ENCODE data around the gene ELP4. TPM values are rescaled to one million over a fixed set of nuclear protein-coding genes. Genes with fewer than 3 reads are reported as not detected.

ELP4 gene
- total RNA-seq, 1 experiment from 2014 or later, result 15.2 TPM

GRCh38 chr11:31487848-31488247, 21.7 kb upstream of the ELP4 start:
- H3K18ac ChIP-seq (ENCODE audit: insufficient read length, low read depth, low read length), result no peak overlapping the region
- H4K8ac ChIP-seq (replicated peaks; ENCODE audit: insufficient read length, low read depth, low read length), result no peak overlapping the region
- H3K14ac ChIP-seq (ENCODE audit: insufficient read depth, low read length), result no peak overlapping the region
- no peaks in the 10 kb centered on the region for H3K27me3 ChIP-seq (ENCODE audit: insufficient read depth, low read length)
- no peaks in the 10 kb centered on the region for H3K79me1 ChIP-seq (ENCODE audit: insufficient read depth, low read depth, low read length, poor library complexity, severe bottlenecking)
- H3K27me3 Mint-ChIP-seq (ENCODE audit: low read depth), result no peaks in the 10 kb centered on the region
- H2BK12ac ChIP-seq (ENCODE audit: insufficient read length, low read depth, low read length), result no peak overlapping the region
- no peak overlapping the region for H4K5ac ChIP-seq (ENCODE audit: insufficient read length, low read depth, low read length)
- no peak overlapping the region for H3K4ac ChIP-seq (ENCODE audit: low read depth, low read length)
- H2BK5ac ChIP-seq (ENCODE audit: insufficient read length, low read length), result no peak overlapping the region
- no peak overlapping the region for H3K56ac ChIP-seq (ENCODE audit: insufficient read length, low read depth, low read length)
- H2BK20ac ChIP-seq (ENCODE audit: low read depth, low read length, poor library complexity, severe bottlenecking), result no peak overlapping the region
- WGBS (ENCODE audit: extremely low coverage, insufficient read length, low lambda C conversion rate), result no CpG with 5 or more reads among the region's 1 CpG
- no peak overlapping the region for H3K4me3 Mint-ChIP-seq
- H3K79me2 ChIP-seq (ENCODE audit: insufficient read depth, low read length), result no peaks in the 10 kb centered on the region; the same call in 1 of the 2 replicates
- H2AFZ ChIP-seq (ENCODE audit: low read length), result no peak overlapping the region
- no peaks in the 10 kb centered on the region for H3K9me3 ChIP-seq (ENCODE audit: control insufficient read depth, low read depth, low read length)
- no peak overlapping the region for H2BK15ac ChIP-seq (ENCODE audit: low read depth, low read length)
- no peak for DNase-seq
- peak; percentile 58 for TF ChIP-seq CTCF (conservative IDR thresholded peaks at IDR 0.05)
- no peak overlapping the region for H4K91ac ChIP-seq (ENCODE audit: insufficient read length, low read depth, low read length)
- H3K9me3 Mint-ChIP-seq, result no peaks in the 10 kb centered on the region
- H3K27ac Mint-ChIP-seq, result no peak overlapping the region
- peaks cover 2% of the 10 kb centered on the region; the same call in 1 of the 2 replicates for H3K4me1 ChIP-seq (ENCODE audit: insufficient read depth, low read length)
- peaks cover 28 to 34% of the 10 kb centered on the region in 2 experiments for H3K4me1 Mint-ChIP-seq
- H3T11ph ChIP-seq (ENCODE audit: low read length), result no peak overlapping the region
- H2BK120ac ChIP-seq (ENCODE audit: low read depth, low read length, poor library complexity, severe bottlenecking), result no peak overlapping the region
- no peak overlapping the region for H3K27ac ChIP-seq (ENCODE audit: insufficient read length, low read depth, low read length)
- H3K4me2 ChIP-seq (ENCODE audit: insufficient read depth, insufficient read length, low read length), result no peak overlapping the region
- no peak overlapping the region for H3K9ac ChIP-seq (ENCODE audit: extremely low read depth, insufficient read length, low read length)
- no peaks in the 10 kb centered on the region for H4K20me1 ChIP-seq (ENCODE audit: control insufficient read depth, insufficient read depth, insufficient read length)
- no peaks in the 10 kb centered on the region for H3K23me2 ChIP-seq (ENCODE audit: insufficient read length, low read depth, low read length, poor library complexity, severe bottlenecking)
- H3K36me3 Mint-ChIP-seq (ENCODE audit: insufficient read depth in 1 of 3, low read depth in 3 of 3), result peaks cover under 1 to 6% (median 5%) of the 10 kb centered on the region in 3 experiments; a peak in 5 of 7 replicates
- no peak overlapping the region for H3K23ac ChIP-seq (ENCODE audit: insufficient read length, low read depth, low read length)
- H2AK5ac ChIP-seq (ENCODE audit: insufficient read length, low read length), result no peak overlapping the region

All from H9 (cell line).